ENCODE data around the gene GYS2.
"Not testable (repeated sequence)": the region's sequence is repeated elsewhere in the genome, so short reads cannot be mapped to it uniquely, and the experiment has no call there.

Gene GYS2

DNA sequence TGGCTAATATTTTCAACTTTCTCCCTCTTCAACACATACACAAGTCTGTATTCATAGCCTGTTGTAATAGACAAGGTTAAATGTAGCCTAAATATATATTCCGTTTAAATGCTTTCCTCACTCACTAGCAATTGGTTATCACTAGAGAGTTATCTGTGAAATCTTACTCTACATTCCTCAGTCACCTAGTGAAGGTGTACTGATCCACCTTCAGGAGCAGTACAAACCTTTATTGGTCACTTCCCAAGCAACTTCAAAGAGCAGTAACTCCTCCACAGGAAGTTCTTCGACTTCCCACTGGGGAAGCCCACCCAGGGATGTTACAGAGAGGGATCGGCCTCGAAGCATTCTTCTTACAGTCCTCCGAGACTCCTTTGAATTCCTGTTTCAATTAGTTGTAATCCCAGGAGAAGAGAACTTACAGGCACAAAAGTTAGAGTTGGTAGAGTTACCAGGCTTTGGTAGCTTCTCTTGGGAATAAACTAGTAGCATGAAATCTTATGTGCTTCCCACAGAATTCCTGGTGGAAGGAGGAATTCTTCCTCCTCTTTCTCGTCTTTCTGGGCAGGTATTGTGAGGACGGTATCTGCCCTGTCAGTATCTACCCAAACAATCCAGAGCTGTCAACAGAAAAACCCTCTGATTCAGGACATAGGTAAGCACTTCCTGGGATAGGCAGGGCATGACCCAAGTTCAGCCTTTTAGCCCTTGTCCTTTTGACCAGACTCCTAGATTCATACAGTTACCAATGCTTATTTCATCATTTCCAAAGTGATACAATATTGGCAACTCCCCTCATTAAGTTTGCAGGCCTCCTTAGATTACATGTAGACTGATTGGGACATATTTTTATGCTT, at the start of gene GYS2:
Gene GYS2, minus strand, starts transcription at position 603 of the 857 bp plus-strand sequence. Its CDS starts 255 bp downstream, at position 348.
- DNase-seq (ENCODE audit: low spot score), result no peak

DNA sequence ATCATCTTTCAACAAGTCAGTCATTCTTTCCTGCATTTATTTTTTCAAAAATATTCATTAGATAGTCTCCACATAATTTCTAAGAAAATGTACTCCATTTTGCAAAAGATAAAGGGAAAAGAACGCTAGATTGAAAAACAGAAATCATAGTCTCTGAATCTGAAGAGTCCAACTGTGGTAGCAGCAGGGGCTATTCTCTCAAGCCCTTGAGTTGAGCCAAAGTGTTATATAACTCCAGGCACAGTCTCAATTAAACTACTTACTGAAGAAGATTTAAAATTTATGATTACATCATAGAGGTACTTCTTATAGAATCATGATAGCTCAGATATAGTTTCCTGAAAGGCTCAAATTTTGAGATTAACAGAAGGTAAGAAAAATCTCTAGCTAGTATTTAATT, 47.2 kb upstream of the GYS2 start:
- DNase-seq (ENCODE audit: low spot score), result no peak

DNA sequence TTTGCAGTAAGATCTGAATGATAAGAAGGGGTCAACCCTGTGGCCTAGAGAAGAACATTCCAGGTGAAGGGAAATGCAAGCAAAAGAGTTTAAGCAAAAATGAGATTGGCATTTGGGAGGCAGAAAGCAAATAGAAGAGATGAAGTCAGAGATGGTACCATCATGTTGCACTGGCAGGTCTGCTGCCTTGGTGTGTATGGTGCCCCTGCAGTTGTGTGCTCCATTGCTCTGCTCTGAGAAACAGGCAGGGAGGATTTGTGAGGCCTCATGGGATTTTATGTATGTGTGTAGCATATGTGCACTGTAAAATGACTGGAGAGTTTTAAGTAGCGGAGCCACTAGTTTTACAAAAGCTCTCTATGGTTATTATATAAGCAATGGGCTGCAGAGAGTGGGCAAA, 46.4 kb upstream of the GYS2 start:
- DNase-seq (ENCODE audit: low spot score), result no peak

DNA sequence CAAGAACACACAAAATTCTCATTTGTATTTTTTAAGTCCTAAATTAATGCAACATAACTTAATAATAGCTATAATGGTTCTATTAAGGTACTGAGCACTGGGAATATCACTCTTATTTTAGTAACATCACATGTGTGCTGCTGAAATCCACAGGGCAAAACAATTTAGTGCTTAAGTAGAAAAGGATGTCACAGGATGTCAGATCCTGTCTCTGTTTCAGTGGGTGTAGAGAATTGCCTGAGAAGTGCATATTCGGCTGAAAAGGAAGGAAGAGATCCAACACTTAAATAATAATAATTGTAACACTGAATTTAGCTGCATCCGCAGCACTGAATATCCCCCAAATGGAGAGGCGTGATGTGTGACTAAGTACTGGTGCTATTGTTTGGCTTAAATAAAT, 44.4 kb upstream of the GYS2 start:
- no peak for DNase-seq (ENCODE audit: low spot score)

DNA sequence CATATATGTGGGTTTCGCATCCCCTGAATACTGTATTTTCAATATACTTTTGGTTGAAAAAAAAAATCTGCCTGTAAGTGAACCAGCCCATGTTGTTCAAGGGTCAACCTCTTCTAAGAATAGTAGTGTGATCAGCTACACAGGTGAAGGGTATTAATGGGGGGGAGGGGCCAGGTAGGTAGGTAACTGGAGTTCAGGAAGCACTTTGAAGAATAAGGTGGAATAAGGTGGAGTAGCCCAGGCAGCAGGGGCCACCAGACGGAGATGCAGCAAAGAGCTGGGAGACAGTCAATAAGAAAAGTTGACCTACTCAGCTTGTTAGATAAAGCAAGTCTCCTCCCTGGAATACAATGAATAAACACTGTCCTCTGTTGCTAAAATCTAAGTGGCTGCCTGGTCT, 43.7 kb upstream of the GYS2 start:
- DNase-seq (ENCODE audit: low spot score), result no peak

DNA sequence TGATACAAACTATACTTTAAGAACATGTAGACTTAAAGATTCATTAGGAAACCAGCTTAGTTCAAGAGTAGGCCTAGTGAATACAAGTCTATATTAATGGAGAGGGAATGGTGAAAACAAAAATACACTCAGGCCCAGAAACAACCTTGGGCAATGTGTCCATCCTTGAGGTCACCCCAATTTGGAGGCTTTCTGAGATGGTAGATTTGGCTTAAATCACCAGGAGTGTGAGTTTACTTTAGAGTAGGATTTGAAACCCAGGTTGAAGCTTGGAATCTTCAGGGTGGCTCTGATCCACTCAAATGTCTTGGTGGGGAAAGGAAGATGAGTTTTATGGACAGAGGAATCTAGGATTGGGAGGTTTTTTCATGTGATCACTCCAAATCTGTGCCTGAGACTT, 42.5 kb upstream of the GYS2 start:
- no peak for DNase-seq (ENCODE audit: low spot score)

DNA sequence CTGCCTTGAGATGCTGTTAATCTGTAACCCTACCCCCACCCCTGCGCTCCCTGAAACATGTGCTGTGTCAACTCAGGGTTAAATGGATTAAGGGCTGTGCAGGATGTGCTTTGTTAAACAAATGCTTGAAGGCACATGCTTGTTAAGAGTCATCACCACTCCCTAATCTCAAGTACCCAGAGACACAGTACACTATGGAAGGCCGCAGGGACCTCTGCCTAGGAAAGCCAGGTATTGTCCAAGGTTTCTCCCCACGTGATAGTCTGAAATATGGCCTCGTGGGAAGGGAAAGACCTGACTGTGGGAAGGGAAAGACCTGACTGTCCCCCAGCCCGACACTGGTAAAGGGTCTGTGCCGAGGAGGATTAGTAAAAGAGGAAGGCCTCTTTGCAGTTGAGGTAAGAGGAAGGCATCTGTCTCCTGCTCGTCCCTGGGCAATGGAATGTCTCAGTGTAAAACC, 40.4 kb upstream of the GYS2 start:
- DNase-seq (ENCODE audit: low spot score), result not testable (repeated sequence)

DNA sequence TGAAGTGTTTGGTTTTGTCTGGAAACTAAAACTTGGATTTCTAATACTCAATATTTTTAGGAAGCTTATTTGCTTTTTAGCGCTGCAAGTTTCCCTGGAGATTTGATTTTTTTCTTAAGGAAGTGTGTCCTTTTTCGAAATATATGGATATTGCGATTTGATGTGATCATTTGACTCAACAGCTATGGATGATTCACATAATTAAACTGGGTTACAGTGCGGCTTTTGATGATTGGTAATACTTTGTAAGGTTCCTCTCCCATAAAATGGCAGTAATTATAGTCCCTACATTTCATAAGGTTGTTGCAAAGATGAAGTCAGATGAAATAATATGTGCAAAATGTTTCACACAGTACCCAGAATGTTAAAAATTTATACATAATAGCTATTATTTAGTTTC, 39.9 kb upstream of the GYS2 start:
- DNase-seq (ENCODE audit: low spot score), result no peak

DNA sequence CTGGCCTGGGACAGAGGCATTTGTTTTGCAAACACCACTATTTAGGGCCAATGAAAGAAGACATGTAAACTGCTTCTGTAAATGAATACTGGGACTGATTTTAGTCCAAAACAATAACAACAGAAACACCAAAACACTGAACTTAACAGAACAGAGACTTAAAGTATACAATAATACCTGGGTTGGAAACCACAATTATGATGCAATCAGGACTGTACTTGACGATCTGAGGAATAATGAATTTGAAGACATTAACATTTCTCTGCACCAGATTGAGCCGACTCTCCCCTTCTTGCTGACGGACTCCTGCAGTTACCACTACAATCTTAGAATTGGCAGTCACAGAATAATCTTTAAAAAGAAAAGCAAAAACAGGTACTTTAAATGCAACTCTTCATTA, 39.1 kb upstream of the GYS2 start:
- DNase-seq (ENCODE audit: low spot score), result no peak

DNA sequence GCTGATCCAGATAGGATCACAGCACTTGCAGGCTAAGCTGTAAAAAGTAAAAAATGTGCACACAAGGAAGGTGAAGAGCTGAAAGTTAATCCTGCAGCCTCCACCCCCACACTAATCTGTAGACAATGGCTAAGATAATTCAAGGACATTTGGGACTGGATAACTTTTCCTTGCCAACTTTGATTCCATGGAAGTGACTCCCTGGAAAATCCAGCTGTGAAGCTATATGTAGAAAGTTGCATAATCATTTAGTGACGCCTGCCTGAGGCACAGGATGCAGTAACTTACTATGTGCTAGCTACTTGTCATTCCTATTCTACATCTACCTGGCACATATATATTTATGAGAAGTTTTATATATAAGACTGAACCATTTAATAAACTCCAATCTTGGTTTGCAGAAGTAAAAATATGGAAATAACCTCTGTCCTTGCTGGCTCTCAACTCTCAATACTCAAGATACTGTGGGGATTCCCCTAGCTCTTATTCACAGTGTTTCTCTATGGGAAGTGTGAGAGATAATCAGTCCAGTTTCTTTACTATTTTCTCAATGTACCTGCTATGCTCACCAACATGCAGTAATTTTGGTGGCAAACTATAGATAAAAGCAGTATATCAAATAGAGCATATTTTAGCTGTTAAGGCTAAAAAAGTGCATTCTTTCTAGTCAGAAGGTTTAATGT, 38.2 kb upstream of the GYS2 start:
- DNase-seq (ENCODE audit: low spot score), result no peak

DNA sequence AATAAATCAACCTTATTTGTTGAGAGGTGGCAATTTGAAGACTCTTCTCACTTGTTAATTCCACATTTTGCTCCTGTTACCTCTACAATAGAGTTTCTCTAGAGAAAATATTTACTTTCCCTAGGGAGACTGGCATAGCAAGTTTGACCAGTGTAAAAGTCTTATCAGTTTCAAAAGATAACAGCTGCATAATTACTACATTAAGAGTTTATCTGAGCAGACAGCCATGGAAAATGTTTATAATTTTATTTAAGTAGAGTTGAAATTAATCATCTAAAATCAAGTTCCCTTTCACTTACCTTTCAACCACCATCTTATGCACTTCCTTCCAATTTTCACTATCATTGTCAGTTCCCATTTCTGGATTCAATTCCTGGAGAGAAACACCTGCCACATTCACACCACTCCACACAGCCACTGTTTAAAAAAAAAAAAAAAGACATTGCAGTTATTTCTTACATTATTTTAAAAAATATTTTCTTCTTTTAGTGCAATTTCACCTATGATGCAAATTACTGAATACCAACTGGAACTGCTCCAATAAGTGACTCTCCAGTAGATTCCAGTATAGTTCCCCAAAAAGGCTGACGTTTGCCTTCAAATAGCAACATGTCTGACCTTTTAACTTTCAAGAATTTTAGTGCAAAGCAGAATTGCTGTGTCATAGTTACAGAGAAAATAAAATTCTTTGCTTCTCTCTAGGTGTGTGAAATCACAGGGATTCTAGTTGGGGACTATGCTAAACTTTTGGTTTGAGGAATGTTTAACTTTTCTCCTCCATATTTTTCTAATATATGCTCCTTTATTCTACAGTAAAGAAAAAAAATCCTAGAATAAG, 33.6 kb upstream of the GYS2 start:
- no peak for DNase-seq (ENCODE audit: low spot score)

DNA sequence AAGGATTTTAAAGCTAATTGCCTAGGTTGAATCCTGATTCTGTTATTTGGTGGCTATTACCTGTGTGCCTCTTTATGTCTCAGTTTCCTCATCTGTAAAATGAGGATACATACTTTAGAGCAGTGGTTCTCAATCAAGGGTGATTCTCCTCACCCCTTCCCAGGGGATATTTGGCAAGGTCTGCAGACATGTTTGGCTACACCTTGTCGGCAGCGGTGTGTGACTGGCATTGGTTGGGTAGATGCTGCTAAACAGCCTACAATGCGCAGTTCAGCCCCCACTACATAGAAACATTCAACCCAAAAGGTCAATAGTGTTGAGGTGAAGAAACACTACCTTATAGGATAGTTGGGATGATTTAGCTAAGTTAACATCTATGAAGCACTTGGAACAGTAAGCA, 29.6 kb upstream of the GYS2 start:
- DNase-seq (ENCODE audit: low spot score), result no peak

DNA sequence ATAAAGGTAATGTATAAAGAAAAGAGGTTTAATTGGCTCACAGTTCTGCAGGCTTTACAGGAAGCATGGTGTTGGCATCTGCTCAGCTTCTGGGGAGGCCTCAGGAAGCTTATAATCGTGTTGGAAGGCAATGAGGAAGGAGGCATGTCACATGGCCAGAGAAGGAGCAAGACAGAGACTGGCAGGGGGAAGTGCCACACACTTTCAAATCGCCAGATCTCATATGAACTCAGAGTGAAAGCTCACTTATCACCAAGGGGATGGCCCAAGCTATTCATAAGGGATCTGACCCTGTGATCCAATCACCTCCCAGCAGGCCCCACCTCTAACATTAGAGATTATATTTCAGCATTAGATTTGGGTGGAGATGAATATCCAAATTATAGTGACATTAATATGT, 26.7 kb upstream of the GYS2 start:
- DNase-seq (ENCODE audit: low spot score), result no peak

DNA sequence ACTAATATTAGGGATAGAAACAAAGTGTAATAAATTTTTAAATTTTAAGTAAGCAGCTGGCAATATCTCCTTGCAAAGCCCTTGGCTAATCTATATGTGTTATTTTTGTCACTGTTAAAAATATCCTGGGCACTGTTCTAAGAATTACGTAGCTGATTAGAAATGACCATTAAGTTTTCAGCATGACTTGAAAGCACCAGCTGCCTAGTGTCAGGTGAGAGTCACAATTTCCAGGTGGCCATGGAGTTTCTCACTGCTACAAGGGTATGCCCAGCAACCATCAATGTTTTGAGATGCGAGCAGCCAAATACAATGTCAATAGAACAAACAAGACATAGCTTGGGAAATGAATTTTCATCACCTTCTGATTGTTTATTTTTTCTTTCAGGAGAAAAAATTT, 23.3 kb upstream of the GYS2 start:
- DNase-seq (ENCODE audit: low spot score), result no peak

DNA sequence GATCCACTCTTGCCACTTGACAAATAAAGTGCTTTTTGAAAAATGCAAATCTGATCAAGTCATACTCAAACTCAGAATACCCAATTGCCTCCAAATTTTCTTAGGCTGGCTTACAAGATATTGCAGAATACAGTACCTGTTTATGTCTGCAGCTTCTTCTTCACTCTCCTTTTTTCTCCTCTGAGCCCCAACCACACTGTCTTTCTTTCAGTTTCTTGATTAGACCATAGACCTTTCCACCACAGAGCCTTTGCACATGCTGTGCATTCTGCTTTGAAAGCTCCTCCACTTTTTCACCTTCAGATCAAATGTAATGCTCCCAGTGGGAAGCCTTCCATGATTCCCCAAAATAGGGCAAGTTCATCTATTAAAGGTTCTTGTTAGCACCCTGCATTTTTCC, 13.9 kb upstream of the GYS2 start:
- DNase-seq (ENCODE audit: low spot score), result no peak

DNA sequence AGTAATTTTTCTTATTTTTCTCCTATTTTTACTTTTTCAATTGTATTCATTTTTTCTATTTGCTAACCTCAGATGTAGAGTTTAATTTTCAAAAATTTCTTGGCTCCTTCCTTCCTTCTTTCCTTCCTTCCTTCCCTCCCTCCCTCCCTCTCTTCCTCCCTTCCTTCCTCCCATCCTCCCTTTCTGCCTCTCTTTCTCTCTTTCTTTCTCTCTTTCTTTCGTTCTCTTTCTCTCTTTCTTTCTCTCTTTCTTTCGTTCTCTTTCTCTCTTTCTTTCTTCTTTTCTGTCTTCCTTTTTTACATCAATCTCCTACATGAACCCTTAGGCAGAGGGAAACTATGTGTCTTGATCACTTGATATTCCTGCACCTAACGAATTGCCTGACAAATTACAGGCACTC, 12.4 kb upstream of the GYS2 start:
- no peak for DNase-seq (ENCODE audit: low spot score)

DNA sequence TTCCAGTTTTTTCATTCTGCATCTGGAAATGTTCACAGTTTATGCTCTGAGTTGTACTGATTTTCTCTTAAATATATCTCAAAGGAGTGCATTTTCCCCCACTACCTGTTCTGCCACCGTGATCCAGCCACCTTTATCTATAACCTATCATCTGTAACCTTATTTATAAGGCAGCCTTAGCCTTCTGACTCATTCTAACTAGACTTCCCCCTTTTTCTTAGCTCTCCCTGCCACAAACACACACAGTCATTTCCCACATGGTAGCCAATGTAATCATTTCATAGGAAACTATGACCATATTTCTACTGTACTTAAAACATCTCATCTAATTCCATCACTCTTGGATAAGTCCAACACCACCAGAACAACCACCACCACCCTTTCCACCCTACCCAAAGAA, 10.8 kb upstream of the GYS2 start:
- no peak for DNase-seq (ENCODE audit: low spot score)

DNA sequence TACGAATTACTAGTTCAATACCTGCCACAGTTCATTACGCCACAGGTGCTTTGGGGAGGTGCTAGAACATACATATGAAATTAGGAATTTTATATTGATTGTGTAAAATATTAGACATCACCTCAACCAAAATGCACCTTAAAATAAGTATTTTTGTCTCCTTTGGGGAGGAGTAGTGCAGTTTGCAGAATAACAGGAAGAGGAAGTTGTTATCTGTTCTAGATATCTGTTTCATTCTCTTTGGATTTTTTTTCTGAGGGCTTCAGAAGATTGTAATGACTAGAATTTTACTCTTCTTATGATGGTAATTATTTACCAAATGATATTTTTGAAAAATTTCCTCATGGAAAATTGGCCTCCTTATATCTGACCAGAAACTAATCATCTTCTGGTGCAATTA, 9.9 kb upstream of the GYS2 start:
- DNase-seq (ENCODE audit: low spot score), result no peak

DNA sequence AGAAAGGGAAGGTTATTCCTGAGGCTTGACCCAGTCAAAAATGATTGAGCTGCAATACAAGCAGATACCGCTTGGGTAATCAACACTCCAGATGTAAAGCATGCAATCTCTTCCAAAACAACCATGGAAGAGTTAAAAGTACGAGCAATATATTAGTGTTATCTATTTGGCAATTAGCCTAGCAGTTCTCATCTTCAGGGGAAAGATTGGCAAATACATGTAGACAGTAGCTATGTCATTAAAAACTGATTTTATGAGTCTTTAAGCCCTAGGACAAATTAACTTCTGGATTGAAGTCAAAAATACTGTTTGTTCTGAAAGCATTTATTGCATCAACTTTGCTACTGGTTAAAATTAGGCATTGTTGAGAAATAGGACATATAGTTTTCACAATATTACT, 9.3 kb upstream of the GYS2 start:
- DNase-seq (ENCODE audit: low spot score), result no peak

DNA sequence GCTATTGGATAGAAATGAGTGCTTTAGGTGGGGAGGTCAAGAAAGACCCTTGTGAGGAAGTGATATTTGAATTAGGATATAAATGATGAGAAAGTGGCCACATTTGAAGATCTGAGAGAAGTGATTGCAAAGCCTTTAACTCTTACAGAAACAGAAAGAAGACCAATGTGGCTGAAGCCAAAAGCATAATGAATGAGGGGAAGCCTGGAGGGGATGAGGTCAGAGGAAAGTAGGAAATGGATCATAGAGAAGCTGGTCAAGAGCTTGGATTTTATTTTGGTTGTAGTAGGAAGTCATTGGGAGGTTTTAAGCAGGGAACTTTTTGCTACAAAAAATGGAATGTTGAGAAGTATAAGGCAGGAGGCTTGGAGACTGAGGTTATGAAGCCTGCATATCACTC, 3.5 kb upstream of the GYS2 start:
- DNase-seq (ENCODE audit: low spot score), result no peak

DNA sequence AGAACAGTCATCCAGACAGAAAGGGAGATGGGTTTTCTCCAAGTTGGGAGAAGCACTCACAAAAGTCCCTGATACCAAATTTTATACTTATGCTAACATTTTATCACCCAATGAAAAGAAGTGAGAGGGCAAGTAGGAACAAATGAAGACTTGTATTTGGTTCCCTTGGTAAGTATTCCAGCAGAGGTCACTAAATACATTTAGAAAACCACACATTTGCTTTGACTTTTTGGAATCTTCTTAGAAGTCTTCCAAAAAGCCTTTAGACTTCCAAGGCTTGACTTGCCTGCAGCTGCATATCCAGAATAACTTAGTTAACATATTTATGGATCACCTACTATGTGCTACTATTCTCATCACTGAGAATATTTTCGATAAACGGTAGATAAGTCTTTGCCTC, 3.1 kb upstream of the GYS2 start:
- no peak for DNase-seq (ENCODE audit: low spot score)

DNA sequence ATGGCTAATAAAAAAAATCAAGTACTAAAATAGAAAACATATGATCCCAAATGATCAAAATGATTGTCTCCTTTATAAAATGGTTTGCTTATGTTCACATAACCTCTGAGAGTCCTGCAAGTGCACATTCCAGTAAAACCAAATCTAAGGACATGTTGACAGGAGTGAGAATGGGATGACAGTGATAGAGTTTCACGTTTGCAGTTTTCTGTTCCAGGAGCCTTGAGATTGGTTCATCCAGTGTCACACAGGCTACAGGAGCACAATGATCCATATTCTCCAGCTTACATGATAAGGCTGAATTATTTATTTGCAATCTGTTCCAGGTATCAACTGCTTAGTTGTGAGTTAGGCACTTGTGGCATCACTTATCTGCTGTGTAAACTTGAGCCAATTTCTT, 1.5 kb upstream of the GYS2 start:
- DNase-seq (ENCODE audit: low spot score), result no peak

DNA sequence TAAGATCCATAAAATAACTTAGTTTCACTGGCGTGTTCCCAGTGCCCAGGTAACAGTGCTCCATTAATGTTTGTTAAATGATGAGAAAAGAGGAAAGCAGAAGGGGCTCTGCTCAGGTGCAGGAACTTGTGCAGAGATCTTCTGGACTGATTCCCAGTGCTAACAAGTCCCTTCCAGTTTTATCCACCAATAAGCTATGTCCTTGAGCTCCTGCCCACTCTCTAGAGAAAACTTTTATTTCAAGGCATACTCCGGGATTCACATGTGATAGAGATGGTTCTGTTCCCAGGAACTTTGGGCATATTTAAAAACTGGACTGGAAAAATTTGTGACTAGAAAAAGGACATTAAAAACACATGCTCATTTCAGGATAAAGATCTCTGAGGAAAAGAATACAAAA, 1.9 kb downstream of the GYS2 start:
- no peak for DNase-seq (ENCODE audit: low spot score)
